HepG2 (cell line): ENCODE measurements around the gene NOXO1. TPM values are rescaled to one million over a fixed set of nuclear protein-coding genes. Genes with fewer than 3 reads are reported as not detected.

Experiments used
- ARID2 ChIP-seq: sonication (generic); formaldehyde crosslinking; IDR thresholded peaks from 2 replicates; pipeline ENCODE4 v1.8.1; 2022; ENCODE audit warnings: mild to moderate bottlenecking, missing genetic modification reagents, borderline replicate concordance
- EED ChIP-seq: sonication (generic); formaldehyde crosslinking; IDR thresholded peaks from 2 replicates; pipeline ENCODE4 v1.5.0; 2020; ENCODE audit warnings: mild to moderate bottlenecking, missing genetic modification reagents
- ETV6 ChIP-seq: sonication (generic); formaldehyde crosslinking; conservative IDR thresholded peaks from 2 replicates; pipeline ENCODE4 v1.4.0; 2020; ENCODE audit warnings: missing genetic modification reagents
- GZF1 ChIP-seq: sonication (generic); formaldehyde crosslinking; IDR thresholded peaks from 2 replicates; pipeline ENCODE4 v1.5.1; 2020; ENCODE audit warnings: mild to moderate bottlenecking, missing genetic modification reagents
- ISL2 ChIP-seq: sonication (generic); formaldehyde crosslinking; IDR thresholded peaks from 2 replicates; pipeline ENCODE4 v1.5.0; 2020; ENCODE audit warnings: missing genetic modification reagents
- KAT7 ChIP-seq: IDR thresholded peaks from 2 replicates; pipeline ENCODE4 v1.6.1; 2018; ENCODE audit warnings: borderline replicate concordance, missing compliant biosample characterization
- KLF6 ChIP-seq: IDR thresholded peaks from 2 replicates; pipeline ENCODE4 v1.8.0; 2016; ENCODE audit warnings: missing biosample characterization, missing genetic modification reagents
- LCORL ChIP-seq, 2 experiments: fragments of 450-650 bp in 1 of 2; sonication (generic) in 1 of 2; formaldehyde crosslinking in 1 of 2; IDR thresholded peaks; 2 replicates each; pipeline versions ENCODE4 v1.5.0 to v1.6.1; 2017 to 2020; ENCODE audit warnings: antibody characterized with exemption in 1 of 2, missing genetic modification reagents in 1 of 2
- POLR2A ChIP-seq, 2 experiments: IDR thresholded peaks; 2 replicates each; pipeline ENCODE4 v1.6.1; 2011; ENCODE audit warnings: low read depth in 2 of 2, low read length in 2 of 2, mild to moderate bottlenecking in 1 of 2, moderate library complexity in 1 of 2; ENCODE audit not compliant: insufficient read depth in 1 of 2
- RBM39 ChIP-seq: fragments of 200-400 bp; formaldehyde crosslinking; IDR thresholded peaks from one replicate; pipeline ENCODE4 v1.6.1; 2018; ENCODE audit warnings: antibody characterized with exemption, mild to moderate bottlenecking, low read depth, low read length; ENCODE audit not compliant: poor library complexity, severe bottlenecking
- REL ChIP-seq: sonication (generic); formaldehyde crosslinking; conservative IDR thresholded peaks from 2 replicates; pipeline ENCODE4 v1.8.0; 2022; ENCODE audit warnings: mild to moderate bottlenecking, missing genetic modification reagents, moderate library complexity
- SCMH1 ChIP-seq: sonication (generic); formaldehyde crosslinking; IDR thresholded peaks from 2 replicates; pipeline ENCODE4 v1.9.0; 2021; ENCODE audit warnings: missing genetic modification reagents, mild to moderate bottlenecking, borderline replicate concordance
- SYNCRIP ChIP-seq: fragments of 200-400 bp; formaldehyde crosslinking; IDR thresholded peaks from 2 replicates; pipeline ENCODE4 v1.6.1; 2018; ENCODE audit warnings: mild to moderate bottlenecking, low read depth, low read length; ENCODE audit not compliant: insufficient read depth
- TAF1 ChIP-seq: sonication (generic); formaldehyde crosslinking; IDR thresholded peaks from 2 replicates; pipeline ENCODE4 v1.4.0; 2020; ENCODE audit warnings: missing genetic modification reagents
- TBP ChIP-seq: sonication (generic); formaldehyde crosslinking; IDR thresholded peaks from 2 replicates; pipeline ENCODE4 v1.5.0; 2020; ENCODE audit warnings: missing genetic modification reagents
- TEAD3 ChIP-seq: optimal IDR thresholded peaks from 2 replicates; pipeline ENCODE3; 2016; ENCODE audit warnings: borderline replicate concordance
- TIGD3 ChIP-seq: sonication (generic); formaldehyde crosslinking; IDR thresholded peaks from 2 replicates; pipeline ENCODE4 v1.5.1; 2020; ENCODE audit warnings: mild to moderate bottlenecking, missing genetic modification reagents, borderline replicate concordance
- U2AF1 ChIP-seq: fragments of 200-400 bp; formaldehyde crosslinking; optimal IDR thresholded peaks from 2 replicates; pipeline ENCODE3; 2017; ENCODE audit warnings: mild to moderate bottlenecking, low read depth, low read length
- ZBED4 ChIP-seq: sonication (generic); formaldehyde crosslinking; IDR thresholded peaks from 2 replicates; pipeline ENCODE4 v1.4.0; 2020; ENCODE audit warnings: missing genetic modification reagents, borderline replicate concordance
- ZBTB7B ChIP-seq: sonication (generic); formaldehyde crosslinking; IDR thresholded peaks from 2 replicates; pipeline ENCODE4 v1.4.0; 2020; ENCODE audit warnings: missing genetic modification reagents
- ZNF34 ChIP-seq: sonication (generic); formaldehyde crosslinking; IDR thresholded peaks from 2 replicates; pipeline ENCODE4 v1.4.0; 2020; ENCODE audit warnings: mild to moderate bottlenecking, missing genetic modification reagents, borderline replicate concordance
- ZNF501 ChIP-seq: sonication (generic); formaldehyde crosslinking; IDR thresholded peaks from 2 replicates; pipeline ENCODE4 v1.5.1; 2020; ENCODE audit warnings: mild to moderate bottlenecking, moderate library complexity, missing genetic modification reagents
- ZNF709 ChIP-seq: sonication (generic); formaldehyde crosslinking; IDR thresholded peaks from 2 replicates; pipeline ENCODE4 v1.5.0; 2020; ENCODE audit warnings: mild to moderate bottlenecking, missing genetic modification reagents
- polyA plus RNA-seq, 8 experiments: library from polyadenylated mRNA; depleted of rRNA in 3 of 8; stranded (reverse) in 7 of 8; unstranded in 1 of 8; fragments of >200 nt; fragmentation: Illumina TruSeq in 4 of 8; extraction: Trizol in 4 of 8; gene quantifications; 2 replicates each; pipeline versions ENCODE4 v1.2.1 to v1.2.3, GENCODE V29; 2011 to 2016; ENCODE audit warnings: low read depth in 4 of 8, missing spikeins in 1 of 8, mixed read lengths in 1 of 8; ENCODE audit not compliant: insufficient read depth in 1 of 8
- total RNA-seq, 5 experiments: library from RNA; depleted of rRNA; stranded (reverse); fragments of >200 nt; fragmentation: Illumina TruSeq; extraction: Trizol; gene quantifications; 2 replicates each; pipeline ENCODE4 v1.2.3, GENCODE V29; 2016; ENCODE audit warnings: low read depth in 1 of 5

Gene NOXO1
- total and polyA plus RNA-seq, 2 of the 13 experiments (the other 11 are each of a cell fraction or from before 2014, with no cell fraction given), result 0.69 to 1.4 TPM

DNA sequence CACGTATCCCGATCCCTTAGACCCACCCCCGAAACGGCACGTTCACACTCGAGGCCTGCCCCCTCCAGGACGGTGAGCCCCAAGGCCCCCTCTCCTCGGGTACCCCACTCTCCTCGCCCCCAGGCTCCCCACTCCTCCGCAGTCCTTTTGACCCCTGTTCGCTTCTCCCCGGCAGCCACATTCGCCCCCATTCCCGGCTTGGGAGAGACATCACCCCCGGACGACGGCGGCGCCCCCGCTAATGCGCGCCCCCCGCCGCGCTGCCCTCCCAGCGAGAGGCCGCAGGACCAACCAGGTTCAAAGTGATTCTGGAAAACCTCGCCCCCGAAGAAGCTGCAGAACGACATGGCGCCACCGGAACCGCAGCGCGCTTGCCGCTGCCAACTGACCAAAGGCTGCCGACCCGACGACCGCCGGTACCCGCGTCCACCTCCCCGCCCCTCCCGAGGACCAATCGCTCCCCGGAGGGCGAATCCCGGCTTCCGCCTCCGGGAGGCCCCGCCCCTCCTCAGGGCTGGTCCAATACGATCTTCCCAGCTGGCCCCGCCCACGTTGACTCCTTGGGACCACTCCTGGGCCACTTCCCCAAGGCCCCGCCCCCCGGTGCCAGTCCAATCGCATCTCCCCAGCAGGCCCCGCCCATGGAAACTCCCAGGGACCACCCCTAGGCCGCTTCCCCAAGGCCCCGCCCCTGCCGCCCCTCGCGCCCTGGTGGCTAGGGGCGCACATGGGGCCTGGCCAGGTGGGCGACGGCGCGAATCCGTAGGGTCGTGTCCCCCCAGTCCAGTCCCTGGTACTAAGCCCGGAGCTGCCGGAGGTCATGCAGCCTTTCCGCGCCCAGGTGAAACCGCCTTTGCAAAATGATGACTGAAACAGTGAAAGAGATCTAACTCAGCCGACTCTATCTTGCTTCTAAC is 38.2 kb downstream of the NOXO1 start, which contains the start of gene MSRB1 (continued):
- TF ChIP-seq TBP (CRISPR knock-in tag) (no peak), LCORL (IDR thresholded peaks at IDR 0.05) (no peak), LCORL (CRISPR knock-in tag; IDR thresholded peaks at IDR 0.05) (0 out of 2 replicates have a peak, but pooled peaks have one; percentile 38), SYNCRIP (no peak), GZF1 (no peak), REL (CRISPR knock-in tag) (no peak), KAT7 (CRISPR knock-in tag) (no peak; the same call in 1 of the 2 replicates), ARID2 (CRISPR knock-in tag) (peak; percentile 14; the same call in 1 of the 2 replicates), TEAD3 (CRISPR knock-in tag) (no peak), POLR2A (IDR thresholded peaks at IDR 0.05; ENCODE audit: insufficient read depth in 1 of 2, low read depth in 2 of 2, low read length in 2 of 2) (peak; percentile 95), U2AF1 (no peak), RBM39 (no peak), SCMH1 (no peak), ZNF501 (CRISPR knock-in tag) (peak; percentile 57), ZBED4 (CRISPR knock-in tag) (no peak), TIGD3 (peak; percentile 55; the same call in 1 of the 2 replicates), ZNF709 (CRISPR knock-in tag) (peak; percentile 30), KLF6 (CRISPR knock-in tag) (peak; percentile 26; the same call in 1 of the 2 replicates), EED (CRISPR knock-in tag) (no peak), ISL2 (peak; percentile 59; the same call in 1 of the 2 replicates), TAF1 (CRISPR knock-in tag) (peak; percentile 96), ZBTB7B (CRISPR knock-in tag) (peak; percentile 95), ZNF34 (CRISPR knock-in tag) (no peak), ETV6 (CRISPR knock-in tag) (no peak)
